DND-41 (cell line): ENCODE measurements around the gene SMARCD3.

Experiments used
- ATAC-seq: fragments of 200-7000 bp; cut with Tn5 transposase; 3 replicates; pipeline ENCODE4 v1.9.1; 2021; ENCODE audit warnings: low read depth; ENCODE audit not compliant: insufficient read depth
- DNase-seq: peaks from one replicate; pipeline ENCODE4 v3.0.0-alpha.2; 2020
- H2AFZ ChIP-seq: 2 replicates; pipeline ENCODE4 v1.6.0; 2012; ENCODE audit warnings: low read depth, low read length
- H3K27ac ChIP-seq: 2 replicates; pipeline ENCODE4 v1.5.1; 2012; ENCODE audit warnings: low read length, inconsistent platforms
- H3K27me3 ChIP-seq: fragments of 200-600 bp; sonication (generic); 2 replicates; pipeline ENCODE4 v1.6.0; 2012; ENCODE audit warnings: low read length, mild to moderate bottlenecking, inconsistent platforms; ENCODE audit not compliant: insufficient read depth, poor library complexity
- H3K36me3 ChIP-seq: 2 replicates; pipeline ENCODE4 v1.5.1; 2012; ENCODE audit warnings: low read length, inconsistent platforms; ENCODE audit not compliant: insufficient read depth
- H3K4me1 ChIP-seq: 2 replicates; pipeline ENCODE4 v1.5.1; 2012; ENCODE audit warnings: mild to moderate bottlenecking, low read length; ENCODE audit not compliant: insufficient read depth
- H3K4me2 ChIP-seq: 2 replicates; pipeline ENCODE4 v1.6.0; 2012; ENCODE audit warnings: mild to moderate bottlenecking, moderate library complexity, low read length, inconsistent platforms; ENCODE audit not compliant: insufficient read depth
- H3K4me3 ChIP-seq, 2 experiments: fragments of 200-600 bp in 1 of 2; shearing (Covaris generic) in 1 of 2; 2 replicates each; pipeline ENCODE4 v1.5.1; 2012 to 2016; ENCODE audit warnings: inconsistent platforms in 2 of 2, low read length in 2 of 2, mild to moderate bottlenecking in 2 of 2, low read depth in 1 of 2, moderate library complexity in 1 of 2
- H3K79me2 ChIP-seq: 2 replicates; pipeline ENCODE4 v1.6.0; 2012; ENCODE audit warnings: low read length, inconsistent platforms; ENCODE audit not compliant: insufficient read depth
- H3K9ac ChIP-seq: 2 replicates; pipeline ENCODE4 v1.6.0; 2012; ENCODE audit warnings: low read depth, mild to moderate bottlenecking, inconsistent platforms, low read length, moderate library complexity
- H3K9me3 ChIP-seq: 2 replicates; pipeline ENCODE4 v1.5.1; 2012; ENCODE audit warnings: low read length, moderate library complexity, mild to moderate bottlenecking, inconsistent platforms; ENCODE audit not compliant: insufficient read depth, severe bottlenecking
- H4K20me1 ChIP-seq: 2 replicates; pipeline ENCODE4 v1.6.0; 2012; ENCODE audit warnings: low read length; ENCODE audit not compliant: insufficient read depth
- CTCF ChIP-seq: IDR thresholded peaks from 2 replicates; pipeline ENCODE4 v1.5.1; 2012; ENCODE audit warnings: borderline replicate concordance, low read length, moderate library complexity, mild to moderate bottlenecking; ENCODE audit not compliant: poor library complexity, severe bottlenecking; ENCODE audit errors: extremely low read depth
- EZH2 ChIP-seq: IDR thresholded peaks from 3 replicates; pipeline ENCODE4 v1.6.1; 2012; ENCODE audit warnings: borderline replicate concordance, low read depth, mild to moderate bottlenecking, moderate library complexity, low read length, inconsistent platforms; ENCODE audit not compliant: severe bottlenecking

Gene SMARCD3

DNA sequence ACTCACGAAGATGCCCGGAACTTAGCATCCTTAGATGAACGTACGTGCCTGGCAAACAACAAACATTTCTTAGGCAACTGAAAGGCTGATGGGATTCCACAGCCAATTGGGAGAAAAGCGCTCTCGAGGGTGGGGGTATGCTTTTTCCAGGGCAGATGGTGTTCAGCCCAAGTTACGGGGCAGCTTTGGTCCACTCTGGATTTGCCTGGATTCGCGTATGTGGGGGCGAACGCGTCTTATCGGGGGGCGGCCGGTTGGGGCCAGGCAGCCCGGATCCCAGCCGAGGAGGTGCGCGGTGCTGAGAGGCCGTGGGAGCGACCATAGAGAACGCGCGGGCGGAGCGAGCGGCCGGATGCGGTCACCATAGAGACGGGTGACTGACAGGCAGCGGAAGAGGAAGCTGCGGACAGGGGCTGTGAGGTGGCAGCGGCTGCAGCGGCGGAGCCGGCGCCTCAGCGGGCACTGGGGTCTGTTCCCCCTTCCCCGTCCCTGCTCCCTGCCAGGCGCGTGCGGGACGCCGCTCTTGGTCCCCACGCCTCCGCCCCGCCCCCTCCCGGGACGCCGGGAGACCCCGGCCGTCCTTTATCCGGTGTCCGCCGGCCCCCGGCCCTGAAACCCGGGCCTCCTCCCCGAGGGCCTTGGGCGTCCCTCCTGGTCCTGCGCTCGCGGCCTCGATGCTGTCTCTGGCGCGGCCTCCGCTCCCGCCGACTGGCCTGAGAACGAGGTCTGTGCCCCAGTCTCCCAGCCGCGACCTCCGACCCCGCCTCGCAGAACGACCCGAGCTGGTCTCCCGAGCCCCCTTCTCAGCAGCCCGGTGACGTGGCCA is 16.2 kb downstream of the SMARCD3 start, which contains the start of gene CHPF2:
TSS of gene CHPF2 (plus strand) at position 393 of the 826 bp plus-strand sequence. CDS start 1,529 bp downstream, outside the sequence.
- peak within 1 kb of the TSS; percentile 90 to 92 for H3K4me3 ChIP-seq
- H3K9me3 ChIP-seq, result no peaks in the 10 kb centered on the region
- peaks cover 37% of the 10 kb centered on the region for H4K20me1 ChIP-seq
- ATAC-seq, result peak; percentile 89
- peak within 1 kb of the TSS; percentile 77 for H3K27ac ChIP-seq
- H3K4me1 ChIP-seq, result peaks cover 43% of the 10 kb centered on the region
- peak within 1 kb of the TSS; percentile 76 for H3K4me2 ChIP-seq
- H3K27me3 ChIP-seq, result no peaks in the 10 kb centered on the region
- DNase-seq, result peak; percentile 93
- H3K79me2 ChIP-seq, result peaks cover 50% of the 10 kb centered on the region
- H3K9ac ChIP-seq, result peak within 1 kb of the TSS; percentile 75
- H3K36me3 ChIP-seq, result peaks cover 37% of the 10 kb centered on the region
- H2AFZ ChIP-seq, result peak within 1 kb of the TSS; percentile 89
- TF ChIP-seq EZH2 (no peak), CTCF (no peak)

GRCh38 chr7:151231080-151231479 is 17.4 kb downstream of the SMARCD3 start:
- H4K20me1 ChIP-seq, result peaks cover 25% of the 10 kb centered on the region
- H3K9ac ChIP-seq, result no peak overlapping the region
- H3K4me2 ChIP-seq, result peak overlapping the region; percentile 76
- peaks cover 25% of the 10 kb centered on the region for H3K36me3 ChIP-seq
- H3K79me2 ChIP-seq, result peaks cover 50% of the 10 kb centered on the region
- ATAC-seq (no peak), DNase-seq (no peak)
- TF ChIP-seq EZH2, result no peak
- H3K4me1 ChIP-seq, result peaks cover 47% of the 10 kb centered on the region
- no peaks in the 10 kb centered on the region for H3K27me3 ChIP-seq
- H2AFZ ChIP-seq, result no peak overlapping the region
- H3K9me3 ChIP-seq, result no peaks in the 10 kb centered on the region
- H3K4me3 ChIP-seq, result no peak overlapping the region
- H3K27ac ChIP-seq, result no peak overlapping the region

GRCh38 chr7:151229249-151229648 is 19.2 kb downstream of the SMARCD3 start:
- no peaks in the 10 kb centered on the region for H3K9me3 ChIP-seq
- H3K27ac ChIP-seq, result no peak overlapping the region
- H4K20me1 ChIP-seq, result peaks cover 12% of the 10 kb centered on the region
- H3K4me1 ChIP-seq, result peaks cover 48% of the 10 kb centered on the region
- ATAC-seq, result no peak
- no peak overlapping the region for H3K4me2 ChIP-seq
- no peak for TF ChIP-seq CTCF
- TF ChIP-seq EZH2, result no peak
- no peak overlapping the region for H2AFZ ChIP-seq
- no peak overlapping the region for H3K4me3 ChIP-seq
- peaks cover 42% of the 10 kb centered on the region for H3K79me2 ChIP-seq
- no peak for DNase-seq
- no peak overlapping the region for H3K9ac ChIP-seq
- H3K36me3 ChIP-seq, result peaks cover 23% of the 10 kb centered on the region
- no peaks in the 10 kb centered on the region for H3K27me3 ChIP-seq
